Hematopoietic multipotent progenitor cell treated with erythropoietin and hydrocortisone succinate and interleukin-3 and kit ligand, for 4 days (in vitro differentiated cells): ENCODE results near the gene VARS1.
A peak's percentile ranks its signal among the peaks of the same experiment; 100 is the strongest.

Experiments
- DNase-seq: peaks from one replicate; pipeline ENCODE4 v3.0.0-alpha.2; 2015

Gene VARS1

GRCh38 chr6:31792761-31793171 lies 2.8 kb downstream of the VARS1 start:
- DNase-seq = peak; percentile 41

- DNase-seq = no peak
Observed at GRCh38 chr6:31792090-31792374, 3.5 kb downstream of the VARS1 start.

- DNase-seq = peak; percentile 84
Observed at GRCh38 chr6:31791324-31792089, 4.0 kb downstream of the VARS1 start.

GRCh38 chr6:31785475-31785874 lies 10.1 kb downstream of the VARS1 start:
- DNase-seq = no peak

- DNase-seq = peak; percentile 48
Observed at GRCh38 chr6:31784098-31784925, 11.2 kb downstream of the VARS1 start.

- DNase-seq = no peak
Observed at GRCh38 chr6:31782126-31782855, 13.3 kb downstream of the VARS1 start.

- no peak for DNase-seq
Observed at GRCh38 chr6:31781244-31782125, 14.1 kb downstream of the VARS1 start.

- no peak for DNase-seq
Observed at GRCh38 chr6:31780507-31781243, 14.9 kb downstream of the VARS1 start.

GRCh38 chr6:31779908-31780307 lies 15.6 kb downstream of the VARS1 start:
- DNase-seq = no peak

GRCh38 chr6:31778999-31779885 lies 16.3 kb downstream of the VARS1 start:
- no peak for DNase-seq

GRCh38 chr6:31778193-31778592 lies 17.4 kb downstream of the VARS1 start:
- no peak for DNase-seq

- DNase-seq = no peak
Observed at GRCh38 chr6:31777667-31778050, 17.9 kb downstream of the VARS1 start.

GRCh38 chr6:31776989-31777666 lies 18.4 kb downstream of the VARS1 start, which contains the start of gene VWA7:
Gene VWA7 (minus strand): TSS chr6:31777328. CDS start chr6:31776779, 549 bp downstream.
- DNase-seq = peak; percentile 91

- DNase-seq = peak; percentile 54
Observed at GRCh38 chr6:31776485-31776988, 19.0 kb downstream of the VARS1 start.

GRCh38 chr6:31775633-31776484 lies 19.7 kb downstream of the VARS1 start:
- DNase-seq = no peak

- DNase-seq = no peak
Observed at GRCh38 chr6:31775184-31775583, 20.4 kb downstream of the VARS1 start.

- peak; percentile 46 for DNase-seq
Observed at GRCh38 chr6:31771992-31772358, 23.6 kb downstream of the VARS1 start.

- no peak for DNase-seq
Observed at GRCh38 chr6:31770860-31771259, 24.7 kb downstream of the VARS1 start.
